ENCODE results near the gene TUBA3E. TPM values are rescaled to one million over a fixed set of nuclear protein-coding genes. Genes with fewer than 3 reads are reported as not detected.
"Not testable (repeated sequence)": the region's sequence is repeated elsewhere in the genome, so short reads cannot be mapped to it uniquely, and the experiment has no call there.

TUBA3E gene
- total and polyA plus RNA-seq, 9 of the 15 experiments (the other 6 are each of a cell fraction or from before 2014, with no cell fraction given): 0.09 to 0.30 (median 0.13) TPM; not detected in 3

GRCh38 chr2:130241041-130241707 lies 42.9 kb upstream of the TUBA3E start (continued):
- TF ChIP-seq ZBTB33 (CRISPR knock-in tag; IDR thresholded peaks at IDR 0.05) (no peak), PTBP1 (IDR thresholded peaks at IDR 0.05; ENCODE audit: low read depth, low read length) (no peak), BRF2 (IDR thresholded peaks at IDR 0.05; ENCODE audit: borderline replicate concordance, insufficient read depth, insufficient read length) (no peak), EP400 (IDR thresholded peaks at IDR 0.05) (no peak), MEF2D (tag; conservative IDR thresholded peaks at IDR 0.05; ENCODE audit: low read depth) (no peak), CREB3 (tag; conservative IDR thresholded peaks at IDR 0.05; ENCODE audit: low read depth) (no peak)

- BruUV-seq (replicated peaks); POLR2A ChIA-PET; H3K9me1 ChIP-seq (ENCODE audit: control insufficient read depth, insufficient read depth, low read length); H3K4me2 ChIP-seq (ENCODE audit: insufficient read depth, low read length); H3K36me3 ChIP-seq (ENCODE audit: control insufficient read depth, insufficient read depth, low read length); H3K4me3 ChIP-seq; H3K9me3 ChIP-seq (replicated peaks; ENCODE audit: control insufficient read depth, insufficient read depth, low read depth, low read length); H3K9ac ChIP-seq (ENCODE audit: insufficient read depth in 1 of 2, low read depth in 2 of 2, low read length in 2 of 2); intact Hi-C loops (cut with micrococcal nuclease); DNase-seq (ENCODE audit: extremely low read depth in 1 of 4, low spot score in 3 of 4); H3K79me2 ChIP-seq (ENCODE audit: control insufficient read depth, insufficient read depth, low read length); in situ Hi-C loops (cut with MboI); CTCF ChIA-PET (ENCODE audit: low intra/inter-chr PET ratio); H2AFZ ChIP-seq (ENCODE audit: low read depth, low read length); H3K27ac ChIP-seq (ENCODE audit: extremely low read depth, low read depth, low read length); FAIRE-seq; H3K27me3 ChIP-seq (ENCODE audit: control insufficient read depth in 2 of 2, insufficient read depth in 2 of 2, low read length in 2 of 2); H4K20me1 ChIP-seq (replicated peaks; ENCODE audit: control insufficient read depth, insufficient read depth, low read length); H3K4me1 ChIP-seq (replicated peaks in 1 of 2; ENCODE audit: control insufficient read depth in 2 of 2, insufficient read depth in 2 of 2, low read length in 2 of 2): not testable (repeated sequence)
- 5% methylated on average over 6 of the region's 6 CpGs for WGBS (ENCODE audit: insufficient coverage, low coverage, missing lambda C conversion rate)
- peak; percentile 44 for ATAC-seq
Observed at GRCh38 chr2:130239581-130239980, 41.3 kb upstream of the TUBA3E start.

- H3K79me2 ChIP-seq (ENCODE audit: control insufficient read depth, insufficient read depth, low read length); H3K4me2 ChIP-seq (ENCODE audit: insufficient read depth, low read length); BruUV-seq (replicated peaks); H3K9me3 ChIP-seq (replicated peaks; ENCODE audit: control insufficient read depth, insufficient read depth, low read depth, low read length); H3K27me3 ChIP-seq (ENCODE audit: control insufficient read depth in 2 of 2, insufficient read depth in 2 of 2, low read length in 2 of 2); in situ Hi-C loops (cut with MboI); H3K4me3 ChIP-seq; CTCF ChIA-PET (ENCODE audit: low intra/inter-chr PET ratio); ATAC-seq; H3K27ac ChIP-seq (ENCODE audit: extremely low read depth, low read depth, low read length); H2AFZ ChIP-seq (ENCODE audit: low read depth, low read length); POLR2A ChIA-PET; FAIRE-seq; DNase-seq (ENCODE audit: extremely low read depth in 1 of 4, low spot score in 3 of 4); H4K20me1 ChIP-seq (replicated peaks; ENCODE audit: control insufficient read depth, insufficient read depth, low read length); H3K9ac ChIP-seq (ENCODE audit: insufficient read depth in 1 of 2, low read depth in 2 of 2, low read length in 2 of 2); H3K9me1 ChIP-seq (ENCODE audit: control insufficient read depth, insufficient read depth, low read length); H3K36me3 ChIP-seq (ENCODE audit: control insufficient read depth, insufficient read depth, low read length); intact Hi-C loops (cut with micrococcal nuclease): not testable (repeated sequence)
- H3K4me1 ChIP-seq (replicated peaks in 1 of 2; ENCODE audit: control insufficient read depth in 2 of 2, insufficient read depth in 2 of 2, low read length in 2 of 2): peaks cover 0 to 31% of the 10 kb centered on the region in 2 experiments; a peak in 2 of 5 replicates
- 56% methylated on average over 2 of the region's 2 CpGs for WGBS (ENCODE audit: insufficient coverage, low coverage, missing lambda C conversion rate)
Observed at GRCh38 chr2:130233066-130233465, 34.8 kb upstream of the TUBA3E start.

All from K562 (cell line).